GM12801 (cell line): ENCODE measurements around the gene PALLD.

Source experiments
- CTCF ChIP-seq: IDR thresholded peaks from one replicate; pipeline ENCODE4 v1.5.1; 2011; ENCODE audit warnings: control low read depth; ENCODE audit not compliant: insufficient read length; ENCODE audit errors: extremely low read depth

Gene PALLD

GRCh38 chr4:168621806-168622589 lies 125.1 kb downstream of the PALLD start:
- no peak for TF ChIP-seq CTCF

DNA sequence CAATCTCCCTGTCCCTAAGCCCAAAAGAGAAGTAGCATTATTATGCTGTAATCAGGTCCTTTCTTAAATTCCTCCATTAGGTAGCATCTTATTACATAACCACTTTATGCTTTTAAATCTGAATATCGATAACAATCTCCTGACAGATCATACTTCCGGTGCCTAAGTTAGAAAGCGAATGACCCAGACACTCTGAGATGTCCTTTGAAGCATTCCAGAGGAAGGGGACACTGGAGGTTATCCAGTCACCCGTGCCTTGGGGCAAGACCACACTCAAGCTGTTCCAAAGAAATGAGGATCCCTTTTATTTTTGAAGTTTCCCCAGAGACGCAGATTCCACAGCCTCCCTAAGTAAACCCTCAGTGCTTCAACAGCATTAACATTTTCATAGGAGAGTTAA lies 125.7 kb downstream of the PALLD start:
- no peak for TF ChIP-seq CTCF

DNA sequence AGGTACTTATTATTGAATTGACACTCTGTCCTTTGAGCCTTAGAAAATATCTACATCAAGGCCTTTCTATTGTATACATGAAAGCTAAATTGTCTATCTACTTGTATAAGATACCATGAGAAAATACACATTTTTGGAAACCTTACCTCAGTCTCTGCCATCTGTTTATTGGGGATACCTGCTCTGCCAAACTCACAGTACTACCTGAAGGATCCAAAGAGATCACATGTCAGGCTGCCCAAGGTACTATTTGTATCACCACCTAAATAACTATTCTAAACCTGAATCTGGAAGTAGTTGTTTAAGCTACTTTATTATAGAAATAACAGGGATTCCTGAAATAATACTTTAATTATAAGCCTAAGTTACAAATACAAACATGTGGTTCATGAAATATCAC lies 126.2 kb downstream of the PALLD start:
- TF ChIP-seq CTCF, result no peak

DNA sequence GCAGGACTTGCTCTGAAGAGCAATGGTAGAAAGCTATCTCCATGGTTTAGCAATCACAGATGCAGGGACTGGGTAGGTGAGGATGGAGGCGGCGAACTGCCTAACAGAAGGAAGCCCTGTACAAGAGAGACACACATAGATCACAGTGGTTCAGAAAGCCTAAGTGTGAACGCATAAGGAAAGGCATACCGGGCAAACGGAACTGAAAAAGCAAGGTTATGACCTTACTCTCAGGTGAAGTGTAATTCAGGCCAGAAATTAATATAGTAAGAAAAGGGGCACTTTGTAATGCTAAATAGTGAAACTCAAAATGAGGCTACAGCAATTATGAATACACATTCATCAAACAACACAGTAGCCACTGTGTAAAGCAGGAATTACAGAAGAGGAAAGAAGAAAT lies 126.6 kb downstream of the PALLD start:
- no peak for TF ChIP-seq CTCF

- TF ChIP-seq CTCF, result no peak
These were observed 131.4 kb downstream of the PALLD start for GRCh38 chr4:168628251-168628650.

DNA sequence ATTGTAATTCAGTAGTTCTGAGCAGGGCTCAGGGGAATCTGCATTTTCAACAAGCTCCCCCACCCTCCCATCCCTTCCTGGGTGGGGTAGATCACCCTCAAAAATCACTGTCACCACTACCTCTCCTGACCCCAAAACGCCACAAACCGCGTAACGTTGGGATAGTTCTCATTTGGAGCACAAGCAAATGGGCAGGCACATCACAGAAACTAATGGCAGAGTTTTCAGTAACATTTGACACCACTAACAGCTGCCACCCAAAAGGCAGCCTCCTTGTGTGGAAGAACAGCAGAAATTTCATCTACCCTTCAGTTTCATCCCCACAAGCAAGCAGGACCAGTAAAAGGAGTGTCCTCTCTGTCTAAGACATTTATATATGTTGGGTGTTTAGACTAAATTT lies 132.7 kb downstream of the PALLD start:
- no peak for TF ChIP-seq CTCF

GRCh38 chr4:168630445-168631187 lies 133.8 kb downstream of the PALLD start:
- no peak for TF ChIP-seq CTCF
